SK-N-SH treated with all-trans-retinoic acid at 6 μM for 48 hours (cell line): ENCODE results near the gene ZNFX1.

ENCODE experiments used
- ARNTL ChIP-seq: fragments of 450-650 bp; formaldehyde crosslinking; IDR thresholded peaks from 2 replicates; pipeline ENCODE4 v1.5.0; 2020; ENCODE audit warnings: low read depth, mild to moderate bottlenecking, moderate library complexity, borderline replicate concordance
- CSDC2 ChIP-seq: fragments of 250-450 bp; sonication (Bioruptor Pico); IDR thresholded peaks from 2 replicates; pipeline ENCODE4 v1.5.0; 2020; ENCODE audit warnings: mild to moderate bottlenecking, moderate library complexity
- GLIS3 ChIP-seq: fragments of 250-450 bp; sonication (Bioruptor Pico); IDR thresholded peaks from 2 replicates; pipeline ENCODE4 v1.5.0; 2020; ENCODE audit warnings: mild to moderate bottlenecking, moderate library complexity
- ISL1 ChIP-seq: fragments of 250-450 bp; sonication (Bioruptor Pico); IDR thresholded peaks from 2 replicates; pipeline ENCODE4 v2.1.2; 2022; ENCODE audit warnings: mild to moderate bottlenecking, moderate library complexity
- PATZ1 ChIP-seq: fragments of 250-450 bp; sonication (Bioruptor Pico); IDR thresholded peaks from 2 replicates; pipeline ENCODE4 v1.8.0; 2020; ENCODE audit warnings: mild to moderate bottlenecking, moderate library complexity, borderline replicate concordance
- RARB ChIP-seq: fragments of 250-450 bp; sonication (Bioruptor Pico); IDR thresholded peaks from 2 replicates; pipeline ENCODE4 v1.8.0; 2021; ENCODE audit warnings: mild to moderate bottlenecking, moderate library complexity
- SNAI2 ChIP-seq: fragments of 250-450 bp; sonication (Bioruptor Pico); IDR thresholded peaks from 2 replicates; pipeline ENCODE4 v1.5.0; 2020; ENCODE audit warnings: mild to moderate bottlenecking, moderate library complexity
- TOX ChIP-seq: fragments of 250-450 bp; sonication (Bioruptor Pico); IDR thresholded peaks from 2 replicates; pipeline ENCODE4 v1.8.0; 2021; ENCODE audit warnings: mild to moderate bottlenecking, moderate library complexity, borderline replicate concordance
- ZC3H10 ChIP-seq: fragments of 250-450 bp; sonication (Bioruptor Pico); IDR thresholded peaks from 2 replicates; pipeline ENCODE4 v1.5.1; 2021; ENCODE audit warnings: mild to moderate bottlenecking, moderate library complexity
- ZFP3 ChIP-seq: fragments of 250-450 bp; sonication (Bioruptor Pico); IDR thresholded peaks from 2 replicates; pipeline ENCODE4 v1.5.0; 2020; ENCODE audit warnings: mild to moderate bottlenecking, moderate library complexity
- ZFP30 ChIP-seq: fragments of 450-650 bp; formaldehyde crosslinking; IDR thresholded peaks from 2 replicates; pipeline ENCODE4 v1.5.0; 2022; ENCODE audit warnings: mild to moderate bottlenecking, moderate library complexity
- ZNF565 ChIP-seq: fragments of 450-650 bp; formaldehyde crosslinking; conservative IDR thresholded peaks from 2 replicates; pipeline ENCODE4 v1.5.0; 2020; ENCODE audit warnings: low read depth, mild to moderate bottlenecking, moderate library complexity
- TF ChIP-seq, protein P1 (sequence below): fragments of 250-450 bp; sonication (Bioruptor Pico); IDR thresholded peaks from 2 replicates; pipeline ENCODE4 v1.8.0; 2021; ENCODE audit warnings: low read depth, mild to moderate bottlenecking, moderate library complexity, borderline replicate concordance
- TF ChIP-seq, protein P2 (sequence below): fragments of 250-450 bp; sonication (Bioruptor Pico); IDR thresholded peaks from 2 replicates; pipeline ENCODE4 v1.5.0; 2020; ENCODE audit warnings: mild to moderate bottlenecking, moderate library complexity

GRCh38 chr20:49290608-49291191 lies 12.8 kb upstream of the ZNFX1 start:
- TF ChIP-seq CSDC2 (CRISPR knock-in tag) (no peak), ZFP3 (CRISPR knock-in tag) (no peak), PATZ1 (CRISPR knock-in tag) (no peak), ISL1 (no peak), ZC3H10 (CRISPR knock-in tag) (no peak), RARB (CRISPR knock-in tag) (no peak), SNAI2 (CRISPR knock-in tag) (no peak), ARNTL (CRISPR knock-in tag) (no peak), TOX (CRISPR knock-in tag) (no peak), ZNF565 (CRISPR knock-in tag) (no peak), ZFP30 (CRISPR knock-in tag) (no peak), GLIS3 (no peak)
- TF ChIP-seq, protein P1, sequence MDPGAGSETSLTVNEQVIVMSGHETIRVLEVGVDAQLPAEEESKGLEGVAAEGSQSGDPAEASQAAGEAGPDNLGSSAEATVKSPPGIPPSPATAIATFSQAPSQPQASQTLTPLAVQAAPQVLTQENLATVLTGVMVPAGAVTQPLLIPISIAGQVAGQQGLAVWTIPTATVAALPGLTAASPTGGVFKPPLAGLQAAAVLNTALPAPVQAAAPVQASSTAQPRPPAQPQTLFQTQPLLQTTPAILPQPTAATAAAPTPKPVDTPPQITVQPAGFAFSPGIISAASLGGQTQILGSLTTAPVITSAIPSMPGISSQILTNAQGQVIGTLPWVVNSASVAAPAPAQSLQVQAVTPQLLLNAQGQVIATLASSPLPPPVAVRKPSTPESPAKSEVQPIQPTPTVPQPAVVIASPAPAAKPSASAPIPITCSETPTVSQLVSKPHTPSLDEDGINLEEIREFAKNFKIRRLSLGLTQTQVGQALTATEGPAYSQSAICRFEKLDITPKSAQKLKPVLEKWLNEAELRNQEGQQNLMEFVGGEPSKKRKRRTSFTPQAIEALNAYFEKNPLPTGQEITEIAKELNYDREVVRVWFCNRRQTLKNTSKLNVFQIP = no peak
- TF ChIP-seq, protein P2, sequence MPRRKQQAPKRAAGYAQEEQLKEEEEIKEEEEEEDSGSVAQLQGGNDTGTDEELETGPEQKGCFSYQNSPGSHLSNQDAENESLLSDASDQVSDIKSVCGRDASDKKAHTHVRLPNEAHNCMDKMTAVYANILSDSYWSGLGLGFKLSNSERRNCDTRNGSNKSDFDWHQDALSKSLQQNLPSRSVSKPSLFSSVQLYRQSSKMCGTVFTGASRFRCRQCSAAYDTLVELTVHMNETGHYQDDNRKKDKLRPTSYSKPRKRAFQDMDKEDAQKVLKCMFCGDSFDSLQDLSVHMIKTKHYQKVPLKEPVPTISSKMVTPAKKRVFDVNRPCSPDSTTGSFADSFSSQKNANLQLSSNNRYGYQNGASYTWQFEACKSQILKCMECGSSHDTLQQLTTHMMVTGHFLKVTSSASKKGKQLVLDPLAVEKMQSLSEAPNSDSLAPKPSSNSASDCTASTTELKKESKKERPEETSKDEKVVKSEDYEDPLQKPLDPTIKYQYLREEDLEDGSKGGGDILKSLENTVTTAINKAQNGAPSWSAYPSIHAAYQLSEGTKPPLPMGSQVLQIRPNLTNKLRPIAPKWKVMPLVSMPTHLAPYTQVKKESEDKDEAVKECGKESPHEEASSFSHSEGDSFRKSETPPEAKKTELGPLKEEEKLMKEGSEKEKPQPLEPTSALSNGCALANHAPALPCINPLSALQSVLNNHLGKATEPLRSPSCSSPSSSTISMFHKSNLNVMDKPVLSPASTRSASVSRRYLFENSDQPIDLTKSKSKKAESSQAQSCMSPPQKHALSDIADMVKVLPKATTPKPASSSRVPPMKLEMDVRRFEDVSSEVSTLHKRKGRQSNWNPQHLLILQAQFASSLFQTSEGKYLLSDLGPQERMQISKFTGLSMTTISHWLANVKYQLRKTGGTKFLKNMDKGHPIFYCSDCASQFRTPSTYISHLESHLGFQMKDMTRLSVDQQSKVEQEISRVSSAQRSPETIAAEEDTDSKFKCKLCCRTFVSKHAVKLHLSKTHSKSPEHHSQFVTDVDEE (CRISPR knock-in tag) = no peak
